Measurements from ENCODE around the gene SOX1. TPM values are rescaled to one million over a fixed set of nuclear protein-coding genes. Genes with fewer than 3 reads are reported as not detected.

Gene SOX1
- total RNA-seq, 1 experiment from 2014 or later: not detected

DNA sequence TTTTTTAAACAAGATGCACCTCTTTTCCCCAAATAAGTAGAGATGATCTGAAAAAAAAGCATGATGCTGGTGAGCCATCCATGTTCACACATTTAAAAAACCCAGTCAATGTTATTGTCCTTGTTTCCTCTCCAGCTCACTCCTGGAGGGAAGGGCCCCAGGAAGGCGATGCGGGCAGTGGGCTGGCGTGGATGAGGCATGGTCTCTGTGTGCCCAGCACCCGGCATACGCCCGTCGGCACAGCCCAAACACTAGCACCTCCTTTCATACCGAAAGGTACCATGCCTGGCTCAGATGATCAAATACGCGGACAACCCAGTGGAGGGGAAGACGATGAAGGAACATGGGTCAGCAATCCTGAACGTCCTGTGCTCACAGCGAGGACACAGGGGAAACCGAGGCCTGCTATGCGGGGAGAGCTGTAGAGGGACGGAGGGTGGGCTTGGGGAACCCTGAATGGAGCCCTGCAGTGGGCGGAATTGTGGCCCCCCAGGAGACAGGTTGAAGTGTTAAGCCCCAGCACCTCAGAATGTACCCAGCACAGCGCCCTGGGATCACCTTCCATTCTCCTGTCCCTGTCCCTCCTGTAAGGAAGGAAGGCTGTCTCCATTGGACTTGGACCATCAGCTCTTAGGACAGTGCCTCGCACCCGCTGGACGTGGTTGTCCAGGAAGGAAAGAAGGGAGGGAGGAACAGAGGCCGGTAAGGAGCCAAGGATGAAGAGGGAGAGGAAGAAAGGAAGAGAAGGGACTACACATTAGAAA is 49.4 kb downstream of the SOX1 start:
- Mint-ChIP-seq H3K4me1 (ENCODE audit: insufficient read depth, unreplicated experiment) (peaks cover 6% of the 10 kb centered on the region), H3K27me3 (ENCODE audit: insufficient read depth, unreplicated experiment) (no peaks in the 10 kb centered on the region), H3K36me3 (ENCODE audit: insufficient read depth, unreplicated experiment) (no peaks in the 10 kb centered on the region), H3K27ac (ENCODE audit: low read depth, unreplicated experiment) (no peak overlapping the region), H3K4me3 (ENCODE audit: unreplicated experiment) (no peak overlapping the region), H3K9me3 (ENCODE audit: unreplicated experiment) (no peaks in the 10 kb centered on the region)
- POLR2A ChIA-PET: no interaction called here
- TF ChIP-seq, protein P1, sequence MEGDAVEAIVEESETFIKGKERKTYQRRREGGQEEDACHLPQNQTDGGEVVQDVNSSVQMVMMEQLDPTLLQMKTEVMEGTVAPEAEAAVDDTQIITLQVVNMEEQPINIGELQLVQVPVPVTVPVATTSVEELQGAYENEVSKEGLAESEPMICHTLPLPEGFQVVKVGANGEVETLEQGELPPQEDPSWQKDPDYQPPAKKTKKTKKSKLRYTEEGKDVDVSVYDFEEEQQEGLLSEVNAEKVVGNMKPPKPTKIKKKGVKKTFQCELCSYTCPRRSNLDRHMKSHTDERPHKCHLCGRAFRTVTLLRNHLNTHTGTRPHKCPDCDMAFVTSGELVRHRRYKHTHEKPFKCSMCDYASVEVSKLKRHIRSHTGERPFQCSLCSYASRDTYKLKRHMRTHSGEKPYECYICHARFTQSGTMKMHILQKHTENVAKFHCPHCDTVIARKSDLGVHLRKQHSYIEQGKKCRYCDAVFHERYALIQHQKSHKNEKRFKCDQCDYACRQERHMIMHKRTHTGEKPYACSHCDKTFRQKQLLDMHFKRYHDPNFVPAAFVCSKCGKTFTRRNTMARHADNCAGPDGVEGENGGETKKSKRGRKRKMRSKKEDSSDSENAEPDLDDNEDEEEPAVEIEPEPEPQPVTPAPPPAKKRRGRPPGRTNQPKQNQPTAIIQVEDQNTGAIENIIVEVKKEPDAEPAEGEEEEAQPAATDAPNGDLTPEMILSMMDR (IDR thresholded peaks at IDR 0.05; ENCODE audit: unreplicated experiment): no peak
- no TSS peak for BruUV-seq (replicated peaks)
- intact Hi-C loops (cut with micrococcal nuclease): no loop called here
- CTCF ChIA-PET: no interaction called here
- no peak for DNase-seq (ENCODE audit: unreplicated experiment)

DNA sequence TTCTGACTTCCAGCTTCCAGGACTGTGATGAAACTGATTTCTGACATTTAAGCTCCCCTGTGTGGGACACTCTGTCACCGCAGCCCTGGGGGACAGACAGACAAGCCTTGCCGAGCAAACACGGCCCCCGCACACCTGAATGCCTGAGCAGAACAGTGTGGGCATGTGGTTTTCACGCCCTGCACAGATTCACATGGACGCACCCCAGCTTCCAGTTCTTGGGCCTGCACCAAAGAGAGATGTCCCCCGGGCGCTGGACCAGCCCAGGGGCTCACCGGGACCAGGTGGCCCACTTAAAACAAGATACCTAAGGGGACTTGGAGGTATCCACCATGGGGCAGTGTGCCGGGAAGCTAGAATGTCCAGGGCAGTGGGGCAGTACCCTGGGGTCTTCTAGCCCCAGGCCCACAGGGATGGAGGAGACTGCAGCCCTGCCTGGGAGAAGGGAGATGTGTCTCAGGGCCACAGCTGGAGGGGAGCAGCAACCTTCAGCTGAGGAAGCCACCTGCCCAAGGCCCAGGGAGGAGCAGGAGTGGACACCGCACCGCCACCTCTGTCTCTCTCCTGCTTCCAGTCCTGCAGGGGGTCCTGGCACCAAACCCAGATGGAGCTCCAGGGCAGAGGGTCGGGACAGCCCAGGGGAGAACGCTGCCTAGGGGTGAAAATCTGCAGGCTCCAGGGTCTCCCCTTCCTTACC is 50.5 kb downstream of the SOX1 start:
- CTCF ChIA-PET: interaction anchor here (0.6 kb wide), 1 partner anchor 217 kb away, joined by 3 read pairs; no protein-coding TSS in a partner anchor
- no TSS peak for BruUV-seq (replicated peaks)
- H3K4me1 Mint-ChIP-seq (ENCODE audit: insufficient read depth, unreplicated experiment): peaks cover 6% of the 10 kb centered on the region
- H3K27me3 Mint-ChIP-seq (ENCODE audit: insufficient read depth, unreplicated experiment): no peaks in the 10 kb centered on the region
- no peak overlapping the region for H3K27ac Mint-ChIP-seq (ENCODE audit: low read depth, unreplicated experiment)
- no peaks in the 10 kb centered on the region for H3K36me3 Mint-ChIP-seq (ENCODE audit: insufficient read depth, unreplicated experiment)
- no peak for DNase-seq (ENCODE audit: unreplicated experiment)
- H3K9me3 Mint-ChIP-seq (ENCODE audit: unreplicated experiment): no peaks in the 10 kb centered on the region
- intact Hi-C loops (cut with micrococcal nuclease): no loop called here
- POLR2A ChIA-PET: interaction anchor here (0.6 kb wide), 1 partner anchor 231 kb away, joined by 3 read pairs; no protein-coding TSS in a partner anchor
- H3K4me3 Mint-ChIP-seq (ENCODE audit: unreplicated experiment): no peak overlapping the region
- TF ChIP-seq, protein P1 (IDR thresholded peaks at IDR 0.05; ENCODE audit: unreplicated experiment): no peak

DNA sequence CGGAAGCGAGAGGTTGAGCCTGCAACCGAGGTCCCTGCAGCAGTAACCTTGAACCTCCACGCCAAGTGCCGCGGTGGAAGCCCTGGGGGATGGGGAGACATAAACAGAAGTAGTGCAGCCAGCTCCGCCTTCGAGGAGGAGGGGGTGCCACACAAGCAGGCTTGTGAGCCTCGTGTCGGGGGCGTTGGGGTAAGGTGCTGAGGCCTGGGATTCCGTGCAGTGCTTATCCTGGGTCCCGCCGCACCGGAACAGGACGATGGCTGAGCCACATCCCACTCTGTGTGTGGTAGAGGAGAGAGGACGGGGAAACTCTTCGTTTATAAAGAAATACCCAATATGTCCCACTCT is 51.0 kb downstream of the SOX1 start:
- Mint-ChIP-seq H3K36me3 (ENCODE audit: insufficient read depth, unreplicated experiment) (no peaks in the 10 kb centered on the region), H3K27ac (ENCODE audit: low read depth, unreplicated experiment) (no peak overlapping the region), H3K4me3 (ENCODE audit: unreplicated experiment) (no peak overlapping the region), H3K9me3 (ENCODE audit: unreplicated experiment) (peaks cover 3% of the 10 kb centered on the region), H3K27me3 (ENCODE audit: insufficient read depth, unreplicated experiment) (no peaks in the 10 kb centered on the region), H3K4me1 (ENCODE audit: insufficient read depth, unreplicated experiment) (peaks cover 6% of the 10 kb centered on the region)
- intact Hi-C loops (cut with micrococcal nuclease): no loop called here
- TF ChIP-seq, protein P1 (IDR thresholded peaks at IDR 0.05; ENCODE audit: unreplicated experiment): no peak
- no peak for DNase-seq (ENCODE audit: unreplicated experiment)
- no TSS peak for BruUV-seq (replicated peaks)
- ChIA-PET POLR2A (interaction anchor here (0.6 kb wide), 1 partner anchor 230 kb away, joined by 3 read pairs; no protein-coding TSS in a partner anchor), CTCF (interaction anchor here (0.6 kb wide), 1 partner anchor 217 kb away, joined by 3 read pairs; no protein-coding TSS in a partner anchor)

DNA sequence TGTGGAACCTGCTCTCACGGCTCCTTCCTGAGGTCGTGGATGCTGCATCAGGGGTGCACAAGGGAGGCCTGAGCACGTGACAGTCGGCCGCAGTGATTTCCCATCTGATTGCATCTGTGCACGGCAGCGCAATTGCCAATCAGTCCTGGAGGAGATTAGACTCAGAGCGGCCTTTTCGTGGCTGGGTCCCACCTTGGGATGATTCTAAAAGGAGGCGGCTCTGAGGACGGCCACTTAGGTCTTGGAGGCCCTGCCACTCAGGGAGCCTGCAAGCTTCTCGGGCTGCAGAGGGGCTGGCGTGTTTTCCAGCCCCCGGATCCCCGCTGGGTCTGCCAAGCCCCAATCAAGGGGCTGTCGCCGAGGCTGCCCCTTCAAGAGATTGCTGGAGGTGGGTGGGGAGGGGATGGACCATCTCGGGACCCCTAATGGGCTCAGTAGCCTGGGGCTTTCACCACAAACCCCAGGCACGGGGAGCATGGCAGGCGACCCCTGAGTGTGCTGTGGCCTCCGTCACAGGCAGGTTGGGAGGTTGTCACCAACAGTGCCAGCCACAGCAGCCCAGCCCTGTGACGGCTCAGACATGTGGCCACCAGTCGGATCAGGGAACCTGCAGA is 51.6 kb downstream of the SOX1 start:
- peaks cover 6% of the 10 kb centered on the region for H3K4me1 Mint-ChIP-seq (ENCODE audit: insufficient read depth, unreplicated experiment)
- BruUV-seq (replicated peaks): no TSS peak
- no peaks in the 10 kb centered on the region for H3K27me3 Mint-ChIP-seq (ENCODE audit: insufficient read depth, unreplicated experiment)
- peaks cover 6% of the 10 kb centered on the region for H3K9me3 Mint-ChIP-seq (ENCODE audit: unreplicated experiment)
- TF ChIP-seq, protein P1 (IDR thresholded peaks at IDR 0.05; ENCODE audit: unreplicated experiment): no peak
- no peak overlapping the region for H3K4me3 Mint-ChIP-seq (ENCODE audit: unreplicated experiment)
- no peak for DNase-seq (ENCODE audit: unreplicated experiment)
- intact Hi-C loops (cut with micrococcal nuclease): no loop called here
- POLR2A ChIA-PET: no interaction called here
- H3K36me3 Mint-ChIP-seq (ENCODE audit: insufficient read depth, unreplicated experiment): no peaks in the 10 kb centered on the region
- CTCF ChIA-PET: no interaction called here
- H3K27ac Mint-ChIP-seq (ENCODE audit: low read depth, unreplicated experiment): no peak overlapping the region
